ENCODE measurements around the gene DYNC1I2. TPM values are rescaled to one million over a fixed set of nuclear protein-coding genes. Genes with fewer than 3 reads are reported as not detected.

The DYNC1I2 gene
- total RNA-seq, 4 donors from 2014 or later: 54.6 to 165 (median 105) TPM

DNA sequence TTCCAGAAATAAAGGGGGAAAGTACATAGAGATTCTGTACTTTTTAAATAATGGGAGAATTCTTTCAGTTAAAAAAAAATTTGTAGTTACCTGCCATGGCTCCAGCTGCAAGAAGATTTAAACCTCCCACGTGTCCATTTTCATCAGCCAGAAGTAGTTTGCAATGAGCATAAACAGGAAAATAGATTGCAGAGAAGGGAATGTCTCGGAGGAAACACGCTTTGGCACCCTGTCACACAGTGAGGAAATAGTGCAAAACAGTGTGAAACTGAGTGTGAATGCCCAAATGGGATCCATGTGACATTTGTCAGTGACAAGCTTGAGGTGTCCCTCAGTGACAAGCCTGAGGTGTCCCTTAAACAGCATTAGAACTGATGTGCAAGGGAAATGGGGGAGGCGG, 104.1 kb downstream of the DYNC1I2 start:
- DNase-seq: no peak
- no peaks in the 10 kb centered on the region for H3K9me3 ChIP-seq
- H3K27ac ChIP-seq: no peak overlapping the region
- no peaks in the 10 kb centered on the region for H3K36me3 ChIP-seq
- H3K4me1 ChIP-seq: no peaks in the 10 kb centered on the region
- H3K4me3 ChIP-seq: no peak overlapping the region
- TF ChIP-seq, protein P1, sequence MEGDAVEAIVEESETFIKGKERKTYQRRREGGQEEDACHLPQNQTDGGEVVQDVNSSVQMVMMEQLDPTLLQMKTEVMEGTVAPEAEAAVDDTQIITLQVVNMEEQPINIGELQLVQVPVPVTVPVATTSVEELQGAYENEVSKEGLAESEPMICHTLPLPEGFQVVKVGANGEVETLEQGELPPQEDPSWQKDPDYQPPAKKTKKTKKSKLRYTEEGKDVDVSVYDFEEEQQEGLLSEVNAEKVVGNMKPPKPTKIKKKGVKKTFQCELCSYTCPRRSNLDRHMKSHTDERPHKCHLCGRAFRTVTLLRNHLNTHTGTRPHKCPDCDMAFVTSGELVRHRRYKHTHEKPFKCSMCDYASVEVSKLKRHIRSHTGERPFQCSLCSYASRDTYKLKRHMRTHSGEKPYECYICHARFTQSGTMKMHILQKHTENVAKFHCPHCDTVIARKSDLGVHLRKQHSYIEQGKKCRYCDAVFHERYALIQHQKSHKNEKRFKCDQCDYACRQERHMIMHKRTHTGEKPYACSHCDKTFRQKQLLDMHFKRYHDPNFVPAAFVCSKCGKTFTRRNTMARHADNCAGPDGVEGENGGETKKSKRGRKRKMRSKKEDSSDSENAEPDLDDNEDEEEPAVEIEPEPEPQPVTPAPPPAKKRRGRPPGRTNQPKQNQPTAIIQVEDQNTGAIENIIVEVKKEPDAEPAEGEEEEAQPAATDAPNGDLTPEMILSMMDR (IDR thresholded peaks at IDR 0.05): no peak
- no peak for TF ChIP-seq POLR2A (IDR thresholded peaks at IDR 0.05)
- H3K27me3 ChIP-seq: no peaks in the 10 kb centered on the region
- intact Hi-C loops (cut with DNase I; ENCODE audit: low total_unique reads): no loop called here

DNA sequence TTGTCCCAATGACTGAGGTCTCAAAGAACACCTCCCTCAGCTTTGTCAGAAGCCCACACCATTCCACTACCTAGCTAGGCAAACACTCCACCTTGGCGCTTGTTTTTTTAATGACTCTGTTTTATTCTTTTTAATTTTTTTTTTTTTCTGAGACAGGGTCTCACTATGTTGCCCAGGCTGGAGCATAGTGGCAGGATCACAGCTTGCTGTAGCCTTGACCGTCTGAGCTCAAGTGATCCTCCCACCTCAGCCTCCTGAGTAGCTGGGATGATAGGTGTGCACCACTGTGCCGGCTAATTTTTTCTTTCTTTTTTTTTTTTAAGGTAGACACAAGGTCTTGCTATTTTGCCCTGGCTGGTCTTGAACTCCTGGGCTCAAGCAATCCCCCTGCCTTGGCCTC, 104.9 kb downstream of the DYNC1I2 start:
- no peak for DNase-seq
- no peaks in the 10 kb centered on the region for H3K27me3 ChIP-seq
- H3K9me3 ChIP-seq: no peaks in the 10 kb centered on the region
- intact Hi-C loops (cut with DNase I; ENCODE audit: low total_unique reads): no loop called here
- no peak for TF ChIP-seq POLR2A (IDR thresholded peaks at IDR 0.05)
- TF ChIP-seq, protein P1 (IDR thresholded peaks at IDR 0.05): no peak
- H3K4me1 ChIP-seq: no peaks in the 10 kb centered on the region
- no peak overlapping the region for H3K4me3 ChIP-seq
- no peak overlapping the region for H3K27ac ChIP-seq
- H3K36me3 ChIP-seq: no peaks in the 10 kb centered on the region

DNA sequence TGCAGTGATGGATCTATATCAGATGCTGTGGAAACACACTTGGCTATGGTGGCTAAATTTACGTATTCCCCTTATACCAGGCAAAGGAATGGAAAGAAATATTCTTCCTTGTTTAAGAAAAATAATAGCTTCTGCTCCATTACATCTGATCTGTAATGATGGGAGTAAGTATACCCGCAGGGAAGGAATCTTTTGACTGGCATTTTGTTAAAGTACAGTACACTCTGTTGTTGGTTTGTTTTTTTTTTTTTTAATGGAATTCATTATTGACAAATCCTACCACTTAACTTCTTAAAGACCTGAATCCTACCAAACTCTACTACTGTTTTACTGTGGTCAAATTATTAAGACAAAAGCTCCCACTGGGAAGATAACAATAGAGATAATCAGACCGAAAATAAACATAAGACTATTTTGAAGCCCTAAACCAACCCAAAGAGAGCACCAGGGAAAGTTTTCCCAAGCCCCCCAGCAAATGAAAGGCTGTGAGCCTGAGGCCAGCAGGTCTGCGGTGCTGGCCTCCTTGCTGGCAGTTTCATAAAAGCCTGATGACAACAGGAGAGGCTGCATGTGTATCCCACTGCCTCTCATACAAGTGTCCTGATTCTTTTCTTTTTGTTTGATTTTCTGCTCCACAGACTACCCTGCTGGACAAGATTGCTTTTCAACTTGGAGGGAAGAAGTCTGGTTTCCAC, 105.8 kb downstream of the DYNC1I2 start:
- no peaks in the 10 kb centered on the region for H3K4me1 ChIP-seq
- no peak for TF ChIP-seq POLR2A (IDR thresholded peaks at IDR 0.05)
- TF ChIP-seq, protein P1 (IDR thresholded peaks at IDR 0.05): no peak
- H3K27me3 ChIP-seq: no peaks in the 10 kb centered on the region
- H3K4me3 ChIP-seq: no peak overlapping the region
- H3K36me3 ChIP-seq: no peaks in the 10 kb centered on the region
- no peak for DNase-seq
- no peaks in the 10 kb centered on the region for H3K9me3 ChIP-seq
- no peak overlapping the region for H3K27ac ChIP-seq
- intact Hi-C loops (cut with DNase I; ENCODE audit: low total_unique reads): no loop called here

DNA sequence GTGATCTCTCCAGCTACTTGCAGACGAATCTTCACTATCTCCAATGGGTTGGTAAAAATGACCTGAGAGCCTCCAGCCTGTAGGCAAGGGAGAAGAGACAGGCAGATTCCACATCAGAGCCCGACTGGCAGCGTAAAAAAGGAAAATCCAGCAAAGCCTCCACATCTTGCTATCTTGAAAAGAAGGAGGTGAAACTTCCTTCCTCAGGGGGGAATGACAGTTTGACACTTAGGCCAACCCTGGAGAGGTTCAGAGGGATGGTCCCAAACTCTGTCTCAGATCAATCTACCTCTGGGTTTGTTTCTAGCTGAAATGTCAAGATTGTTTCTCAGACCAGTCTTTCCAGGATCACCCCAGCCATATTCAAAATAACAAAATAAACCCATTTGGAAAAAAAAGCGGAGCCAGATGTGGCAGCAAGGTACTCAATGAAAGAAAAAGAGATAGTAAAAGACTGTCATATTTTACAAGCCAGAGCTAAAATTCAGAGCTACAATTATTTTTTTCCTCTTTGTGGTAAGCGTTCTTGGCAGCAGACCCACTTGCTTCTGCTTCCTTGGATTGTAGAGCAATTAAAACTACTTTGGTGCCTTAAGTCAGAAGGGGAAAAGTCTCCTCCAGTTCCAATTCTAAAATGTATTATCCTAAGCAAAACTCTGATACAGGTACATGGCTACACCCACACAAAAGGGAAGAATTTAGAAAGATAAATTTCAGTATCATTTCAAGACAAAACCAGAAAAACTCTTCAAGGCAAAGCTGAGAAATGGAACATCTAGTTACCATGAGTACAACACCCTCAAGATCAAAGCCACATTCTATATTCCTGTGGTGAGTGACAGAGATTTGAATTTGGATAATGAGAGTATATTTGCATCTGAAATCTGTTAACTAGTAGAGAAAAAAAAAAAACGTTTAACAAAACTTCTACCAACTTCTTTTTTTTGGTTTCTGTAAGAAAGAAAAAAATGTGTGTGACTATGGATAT, 106.7 kb downstream of the DYNC1I2 start:
- DNase-seq: no peak
- Histone ChIP-seq H3K36me3 (no peaks in the 10 kb centered on the region), H3K4me1 (no peaks in the 10 kb centered on the region), H3K9me3 (no peaks in the 10 kb centered on the region), H3K27ac (no peak overlapping the region), H3K27me3 (no peaks in the 10 kb centered on the region), H3K4me3 (no peak overlapping the region)
- TF ChIP-seq, protein P1 (IDR thresholded peaks at IDR 0.05): no peak
- no peak for TF ChIP-seq POLR2A (IDR thresholded peaks at IDR 0.05)
- intact Hi-C loops (cut with DNase I; ENCODE audit: low total_unique reads): no loop called here

DNA sequence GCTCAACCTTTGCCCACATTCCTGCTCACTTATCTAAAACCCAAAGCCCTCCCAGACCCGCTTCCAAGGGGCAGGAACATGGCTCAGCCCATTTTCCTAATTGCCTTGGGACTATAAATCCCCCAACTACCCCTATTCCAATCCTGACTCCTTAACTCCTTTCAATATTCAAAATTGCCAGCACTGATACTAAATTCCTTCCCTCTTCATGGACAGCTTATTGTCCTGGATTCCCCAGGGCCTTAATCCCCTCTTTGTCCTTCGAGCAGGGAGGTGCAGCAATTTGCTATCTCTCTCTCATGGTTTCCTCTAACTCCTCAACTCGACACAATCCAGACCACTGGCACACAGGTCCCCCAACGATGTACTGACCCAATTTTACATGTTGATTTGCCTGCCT, 107.6 kb downstream of the DYNC1I2 start:
- H3K27ac ChIP-seq: no peak overlapping the region
- intact Hi-C loops (cut with DNase I; ENCODE audit: low total_unique reads): no loop called here
- TF ChIP-seq POLR2A (IDR thresholded peaks at IDR 0.05): no peak
- TF ChIP-seq, protein P1 (IDR thresholded peaks at IDR 0.05): no peak
- H3K4me1 ChIP-seq: no peaks in the 10 kb centered on the region
- no peaks in the 10 kb centered on the region for H3K36me3 ChIP-seq
- no peak overlapping the region for H3K4me3 ChIP-seq
- H3K27me3 ChIP-seq: no peaks in the 10 kb centered on the region
- DNase-seq: no peak
- H3K9me3 ChIP-seq: no peaks in the 10 kb centered on the region

Data from uterus (tissue), 4 donors.